Ectodermal cell (in vitro differentiated cells): ENCODE results near the gene SFRP4. TPM values are rescaled to one million over a fixed set of nuclear protein-coding genes. Genes with fewer than 3 reads are reported as not detected.
"Not testable (repeated sequence)": the region's sequence is repeated elsewhere in the genome, so short reads cannot be mapped to it uniquely, and the experiment has no call there.

ENCODE experiments used
- H3K27ac ChIP-seq: 2 replicates; pipeline ENCODE4 v1.7.0; 2013; ENCODE audit warnings: mild to moderate bottlenecking, low read depth, low read length; ENCODE audit not compliant: insufficient read depth, poor library complexity, severe bottlenecking
- H3K27me3 ChIP-seq: 2 replicates; pipeline ENCODE4 v1.7.0; 2013; ENCODE audit warnings: mild to moderate bottlenecking, low read length; ENCODE audit not compliant: insufficient read depth, control insufficient read depth, poor library complexity, severe bottlenecking
- H3K36me3 ChIP-seq: one replicate; pipeline ENCODE4 v1.7.0; 2013; ENCODE audit warnings: low read length; ENCODE audit not compliant: control insufficient read depth, insufficient read depth
- H3K4me1 ChIP-seq: one replicate; pipeline ENCODE4 v1.7.0; 2013; ENCODE audit warnings: low read length; ENCODE audit not compliant: control insufficient read depth, insufficient read depth
- H3K4me3 ChIP-seq: 2 replicates; pipeline ENCODE4 v1.7.0; 2013; ENCODE audit warnings: low read depth, low read length, control low read depth; ENCODE audit not compliant: insufficient read depth
- H3K9me3 ChIP-seq: 2 replicates; pipeline ENCODE4 v1.7.0; 2013; ENCODE audit warnings: mild to moderate bottlenecking, low read length, moderate library complexity; ENCODE audit not compliant: control insufficient read depth
- WGBS, 2 experiments: methylation state at CpG; one replicate each; pipeline ENCODE4 v1.1.7; 2013; ENCODE audit warnings: missing lambda C conversion rate in 2 of 2; 5-methylcytosine and 5-hydroxymethylcytosine counted together
- polyA plus RNA-seq, 4 experiments: library from polyadenylated mRNA; stranded (reverse); fragments of 50-300 nt; gene quantifications; one replicate each; pipeline ENCODE4 v1.2.3, GENCODE V29; 2013

The SFRP4 gene
- 3.7 TPM for polyA plus RNA-seq (2013, experiment 1 of 4)
- 3.5 TPM for polyA plus RNA-seq (2013, experiment 2 of 4)
- 2.9 TPM for polyA plus RNA-seq (2013, experiment 3 of 4)
- polyA plus RNA-seq (2013, experiment 4 of 4): 3.9 TPM

DNA sequence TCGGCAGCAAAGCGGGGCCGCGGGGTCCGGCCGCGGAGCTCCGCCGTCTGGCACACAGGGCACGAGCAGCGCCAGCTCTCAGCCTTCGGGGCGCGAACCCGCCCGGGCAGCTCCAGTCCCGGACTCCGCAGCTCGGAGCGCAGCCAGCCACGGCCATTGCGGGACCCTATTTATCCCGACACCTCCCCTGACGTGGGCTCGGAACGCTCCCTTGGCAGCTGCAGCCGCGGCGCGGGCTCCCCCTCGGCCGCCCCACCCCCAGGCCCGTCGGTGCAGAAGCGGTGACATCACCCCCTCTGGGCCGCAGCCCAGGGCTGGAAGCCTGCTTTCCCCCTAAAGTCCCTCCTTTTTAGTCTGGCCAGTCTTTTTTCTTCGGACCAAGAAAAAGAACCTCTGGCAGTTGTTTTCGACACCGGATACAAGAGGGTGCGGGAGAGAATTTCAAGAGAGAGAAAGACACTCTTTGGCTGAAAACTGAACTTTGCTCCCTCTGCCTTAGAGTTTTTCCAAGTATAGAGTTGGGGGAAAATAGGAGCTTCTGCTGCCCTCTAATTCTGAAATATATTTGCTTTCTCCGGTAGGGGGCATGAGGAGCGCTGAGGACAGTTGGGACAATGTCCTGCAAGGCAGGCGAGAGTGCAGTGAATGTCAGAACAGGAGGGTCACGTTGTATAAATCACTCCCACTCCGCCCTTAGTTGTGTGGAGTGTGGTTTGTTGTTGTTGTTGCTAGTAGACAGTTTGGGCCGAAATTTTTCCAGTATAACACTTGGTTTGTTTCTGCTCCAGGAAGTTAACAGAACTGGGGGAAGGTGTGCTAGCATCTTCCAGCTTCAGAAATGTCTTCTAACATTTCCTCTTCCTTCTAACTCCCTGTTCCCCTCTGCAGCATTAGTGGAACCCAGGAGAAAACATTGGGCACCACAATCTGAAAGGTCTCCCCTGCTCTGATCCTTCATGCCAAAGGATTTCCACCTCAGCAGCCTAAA, at the start of gene SFRP4:
Gene SFRP4 (minus strand): TSS at position 145 of the 988 bp plus-strand sequence. CDS start 280 bp downstream, outside the sequence.
- H3K36me3 ChIP-seq: no peaks in the 10 kb centered on the region
- peaks cover 60% of the 10 kb centered on the region for H3K27me3 ChIP-seq
- H3K27ac ChIP-seq: no peak within 1 kb of the TSS
- WGBS, 2 experiments: 2 to 3% methylated on average over 46 of the region's 46 CpGs
- H3K9me3 ChIP-seq: no peaks in the 10 kb centered on the region
- peak within 1 kb of the TSS; percentile 49 for H3K4me3 ChIP-seq
- H3K4me1 ChIP-seq: no peaks in the 10 kb centered on the region

DNA sequence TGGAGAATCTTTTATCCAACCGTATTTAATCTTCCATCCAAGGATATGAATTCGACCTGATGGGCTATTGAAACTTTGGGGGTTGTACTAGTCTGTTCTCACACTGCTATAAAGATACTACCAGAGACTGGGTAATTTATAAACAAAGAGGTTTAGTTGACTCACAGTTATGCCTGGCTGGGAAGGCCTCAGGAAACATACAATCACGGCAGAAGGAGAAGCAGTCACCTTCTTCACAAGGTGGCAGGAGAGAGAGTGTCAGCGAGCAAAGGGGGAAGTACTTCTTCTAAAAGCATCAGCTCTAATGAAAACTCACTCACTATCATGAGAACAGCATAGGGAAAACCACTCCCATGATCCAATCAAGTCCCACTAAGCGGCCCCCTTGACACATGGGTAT, 47.6 kb upstream of the SFRP4 start:
- H3K4me1 ChIP-seq: no peaks in the 10 kb centered on the region
- no peaks in the 10 kb centered on the region for H3K9me3 ChIP-seq
- WGBS, 2 experiments: 80 to 90% methylated on average over 1 to 5 of the region's 5 CpGs
- H3K4me3 ChIP-seq: no peak overlapping the region
- H3K27me3 ChIP-seq: no peaks in the 10 kb centered on the region
- no peak overlapping the region for H3K27ac ChIP-seq
- H3K36me3 ChIP-seq: no peaks in the 10 kb centered on the region

DNA sequence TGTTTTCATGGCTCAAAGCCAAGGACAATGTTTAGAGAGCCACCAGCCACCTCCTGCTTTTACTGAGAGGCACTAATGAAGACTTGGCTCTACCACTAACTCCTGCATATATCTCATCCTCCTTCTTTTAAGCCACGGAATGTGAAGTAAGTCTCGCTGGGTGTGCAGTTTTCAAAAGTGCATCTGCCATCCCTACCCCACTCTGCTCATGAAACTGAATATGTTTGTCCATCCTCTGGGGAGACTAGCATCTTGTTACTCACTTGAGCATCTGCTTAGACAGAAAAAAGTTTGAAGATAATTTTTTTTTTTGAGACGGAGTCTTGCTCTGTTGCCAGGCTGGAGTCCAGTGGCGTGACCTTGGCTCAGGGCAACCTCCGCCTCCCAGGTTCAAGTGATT, 44.6 kb upstream of the SFRP4 start:
- Histone ChIP-seq H3K4me3 (no peak overlapping the region), H3K27ac (no peak overlapping the region), H3K27me3 (no peaks in the 10 kb centered on the region), H3K36me3 (no peaks in the 10 kb centered on the region), H3K9me3 (no peaks in the 10 kb centered on the region), H3K4me1 (no peaks in the 10 kb centered on the region)
- WGBS, 2 experiments: 83 to 87% methylated on average over 5 of the region's 5 CpGs

DNA sequence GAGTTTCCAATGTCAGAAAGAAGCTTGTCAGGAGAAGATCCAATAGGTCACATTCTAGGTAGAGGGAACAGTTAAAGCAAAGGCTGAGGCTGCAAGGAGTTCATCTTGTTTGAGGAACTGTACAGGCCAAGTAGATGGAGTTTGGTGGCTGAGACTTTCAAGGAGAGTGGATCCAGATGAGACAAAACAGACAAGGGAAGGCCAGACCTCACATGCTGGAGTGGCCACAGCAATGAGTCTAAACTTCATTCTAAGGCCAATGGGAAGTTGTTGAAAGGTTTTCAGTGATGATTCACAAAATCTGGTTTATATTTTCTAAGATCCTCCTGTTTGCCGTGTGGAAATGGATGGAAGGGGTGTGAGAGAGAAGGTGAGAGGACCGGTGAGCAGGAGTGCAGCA, 43.9 kb upstream of the SFRP4 start:
- Histone ChIP-seq H3K9me3 (no peaks in the 10 kb centered on the region), H3K4me3 (no peak overlapping the region), H3K27ac (no peak overlapping the region), H3K4me1 (no peaks in the 10 kb centered on the region), H3K27me3 (no peaks in the 10 kb centered on the region), H3K36me3 (no peaks in the 10 kb centered on the region)
- WGBS, 2 experiments: 95 to 97% methylated on average over 2 of the region's 2 CpGs

GRCh38 chr7:37957221-37957970, 40.8 kb upstream of the SFRP4 start:
- no peaks in the 10 kb centered on the region for H3K27me3 ChIP-seq
- H3K4me1 ChIP-seq: no peaks in the 10 kb centered on the region
- H3K36me3 ChIP-seq: no peaks in the 10 kb centered on the region
- 93 to 97% methylated on average over 9 of the region's 9 CpGs for WGBS, 2 experiments
- H3K4me3 ChIP-seq: no peak overlapping the region
- no peaks in the 10 kb centered on the region for H3K9me3 ChIP-seq
- no peak overlapping the region for H3K27ac ChIP-seq

- Histone ChIP-seq H3K4me1 (no peaks in the 10 kb centered on the region), H3K9me3 (no peaks in the 10 kb centered on the region), H3K27me3 (no peaks in the 10 kb centered on the region), H3K36me3 (no peaks in the 10 kb centered on the region), H3K27ac (no peak overlapping the region), H3K4me3 (no peak overlapping the region)
These were observed 40.2 kb upstream of the SFRP4 start for GRCh38 chr7:37956791-37957190.

GRCh38 chr7:37954217-37954616, 37.6 kb upstream of the SFRP4 start:
- H3K27me3 ChIP-seq, H3K4me1 ChIP-seq, H3K27ac ChIP-seq, H3K36me3 ChIP-seq, H3K4me3 ChIP-seq, H3K9me3 ChIP-seq: not testable (repeated sequence)
- WGBS, 2 experiments: 100% methylated on average over 1 of the region's 1 CpG

DNA sequence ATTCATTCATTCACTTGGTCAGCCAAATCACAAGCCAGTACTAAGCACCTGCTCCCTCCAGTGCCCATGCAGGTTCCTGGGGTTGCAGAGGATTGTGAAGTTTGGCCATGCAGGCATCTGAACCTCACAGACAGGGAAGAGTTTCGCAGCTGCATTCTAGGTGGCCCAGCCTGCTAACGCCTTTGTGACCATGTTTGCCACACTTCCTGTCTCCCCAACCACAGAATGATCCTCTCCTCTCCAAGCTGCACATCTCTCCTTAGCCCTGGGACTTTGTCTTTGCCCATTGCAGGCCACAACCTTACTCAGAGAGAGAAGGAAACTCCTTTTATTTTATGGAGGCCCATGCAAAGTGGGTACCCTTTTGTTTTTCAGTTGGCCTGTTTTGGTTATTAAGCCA, 35.6 kb upstream of the SFRP4 start:
- Histone ChIP-seq H3K4me1 (no peaks in the 10 kb centered on the region), H3K27me3 (no peaks in the 10 kb centered on the region), H3K36me3 (no peaks in the 10 kb centered on the region), H3K27ac (no peak overlapping the region), H3K4me3 (no peak overlapping the region), H3K9me3 (no peaks in the 10 kb centered on the region)
- 88 to 93% methylated on average over 2 of the region's 2 CpGs for WGBS, 2 experiments

GRCh38 chr7:37947941-37948210, 31.3 kb upstream of the SFRP4 start:
- H3K27me3 ChIP-seq: no peaks in the 10 kb centered on the region
- H3K36me3 ChIP-seq: no peaks in the 10 kb centered on the region
- WGBS, 2 experiments: 79 to 81% methylated on average over 7 of the region's 7 CpGs
- no peaks in the 10 kb centered on the region for H3K9me3 ChIP-seq
- no peak overlapping the region for H3K4me3 ChIP-seq
- peaks cover 3% of the 10 kb centered on the region for H3K4me1 ChIP-seq
- no peak overlapping the region for H3K27ac ChIP-seq

DNA sequence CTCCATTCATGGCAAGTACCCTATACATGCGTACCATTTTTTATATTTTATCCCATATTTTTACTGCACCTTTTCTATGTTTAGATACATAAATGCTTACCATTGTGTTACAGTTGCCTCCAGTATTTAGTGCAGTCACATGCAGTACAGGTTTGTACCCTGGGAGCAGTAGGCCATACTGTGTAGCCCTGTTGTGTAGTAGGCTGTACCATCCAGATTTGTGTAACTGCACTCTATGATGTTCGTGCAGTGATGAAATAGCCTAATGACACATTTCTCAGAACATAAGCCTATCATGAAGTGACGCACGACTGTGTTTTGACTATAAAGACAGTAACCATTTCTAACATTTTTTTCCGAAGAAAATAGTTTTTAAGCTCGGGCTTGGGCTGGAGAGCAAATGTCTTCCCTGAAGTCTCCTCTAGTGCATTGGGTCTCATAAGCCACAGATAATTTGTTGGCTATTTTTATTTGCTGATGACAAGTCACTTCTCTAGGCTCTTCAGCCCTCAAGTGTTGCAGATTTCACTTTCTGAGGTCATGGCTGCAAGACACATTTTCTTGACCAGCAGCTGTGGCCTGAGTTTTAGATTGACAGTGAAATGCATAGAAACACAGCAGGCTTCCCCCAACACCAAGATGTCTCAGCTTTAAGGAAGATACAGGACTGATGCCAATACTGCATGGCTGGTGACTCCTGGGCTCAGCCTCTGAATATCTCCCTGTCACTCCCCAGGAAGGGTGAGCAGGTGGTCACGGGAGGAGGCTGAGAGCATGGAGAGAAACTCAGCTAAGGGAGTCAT, 30.7 kb upstream of the SFRP4 start:
- H3K36me3 ChIP-seq: no peaks in the 10 kb centered on the region
- no peak overlapping the region for H3K27ac ChIP-seq
- H3K4me1 ChIP-seq: peaks cover 7% of the 10 kb centered on the region
- H3K9me3 ChIP-seq: no peaks in the 10 kb centered on the region
- 93% methylated on average over 7 of the region's 7 CpGs for WGBS, 2 experiments
- H3K4me3 ChIP-seq: no peak overlapping the region
- H3K27me3 ChIP-seq: no peaks in the 10 kb centered on the region
